Measurements from ENCODE around the gene SOX1.

GRCh38 chr13:112056739-112057438, 10.1 kb upstream of the SOX1 start:
- TF ChIP-seq, protein P1, sequence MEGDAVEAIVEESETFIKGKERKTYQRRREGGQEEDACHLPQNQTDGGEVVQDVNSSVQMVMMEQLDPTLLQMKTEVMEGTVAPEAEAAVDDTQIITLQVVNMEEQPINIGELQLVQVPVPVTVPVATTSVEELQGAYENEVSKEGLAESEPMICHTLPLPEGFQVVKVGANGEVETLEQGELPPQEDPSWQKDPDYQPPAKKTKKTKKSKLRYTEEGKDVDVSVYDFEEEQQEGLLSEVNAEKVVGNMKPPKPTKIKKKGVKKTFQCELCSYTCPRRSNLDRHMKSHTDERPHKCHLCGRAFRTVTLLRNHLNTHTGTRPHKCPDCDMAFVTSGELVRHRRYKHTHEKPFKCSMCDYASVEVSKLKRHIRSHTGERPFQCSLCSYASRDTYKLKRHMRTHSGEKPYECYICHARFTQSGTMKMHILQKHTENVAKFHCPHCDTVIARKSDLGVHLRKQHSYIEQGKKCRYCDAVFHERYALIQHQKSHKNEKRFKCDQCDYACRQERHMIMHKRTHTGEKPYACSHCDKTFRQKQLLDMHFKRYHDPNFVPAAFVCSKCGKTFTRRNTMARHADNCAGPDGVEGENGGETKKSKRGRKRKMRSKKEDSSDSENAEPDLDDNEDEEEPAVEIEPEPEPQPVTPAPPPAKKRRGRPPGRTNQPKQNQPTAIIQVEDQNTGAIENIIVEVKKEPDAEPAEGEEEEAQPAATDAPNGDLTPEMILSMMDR (IDR thresholded peaks at IDR 0.05; ENCODE audit: low read length) = no peak
- TF ChIP-seq EZH2 (IDR thresholded peaks at IDR 0.05; ENCODE audit: borderline replicate concordance, low read length) = no peak
